Activated T-helper 17 cell treated with anti-CD3 and anti-CD28 coated beads, Interleukin-2, amount 50 U/mL, for 72 hours (primary cell): Measurements from ENCODE around the gene SSU72. TPM values are rescaled to one million over a fixed set of nuclear protein-coding genes. Genes with fewer than 3 reads are reported as not detected.

Experiments used
- ATAC-seq: fragments of 150-1000 bp; cut with Tn5 transposase; replicated peaks from 2 replicates; pipeline ENCODE4 v1.10.0; 2021; ENCODE audit warnings: mild to moderate bottlenecking, moderate library complexity
- H3K27ac Mint-ChIP-seq: one replicate; pipeline ENCODE4 v1.8.0; 2022; ENCODE audit warnings: mixed read lengths
- H3K27me3 Mint-ChIP-seq: one replicate; pipeline ENCODE4 v1.8.0; 2022; ENCODE audit warnings: mixed read lengths
- H3K36me3 Mint-ChIP-seq: one replicate; pipeline ENCODE4 v1.8.0; 2022; ENCODE audit warnings: low read depth, mild to moderate bottlenecking, mixed read lengths
- H3K4me1 Mint-ChIP-seq: one replicate; pipeline ENCODE4 v1.8.0; 2022; ENCODE audit warnings: mixed read lengths
- H3K4me3 Mint-ChIP-seq: one replicate; pipeline ENCODE4 v1.8.0; 2022; ENCODE audit warnings: mild to moderate bottlenecking, mixed read lengths
- H3K9me3 Mint-ChIP-seq: one replicate; pipeline ENCODE4 v1.8.0; 2022; ENCODE audit warnings: mixed read lengths
- total RNA-seq, 2 donors: library from RNA; stranded (reverse); gene quantifications; one replicate each; pipeline ENCODE4 v1.2.3, GENCODE V29; 2022

Gene SSU72
- total RNA-seq, 2 donors from 2014 or later, result 75.6 to 133 TPM

GRCh38 chr1:1550591-1551432 is 23.9 kb downstream of the SSU72 start:
- Mint-ChIP-seq H3K9me3 (no peaks in the 10 kb centered on the region), H3K27me3 (no peaks in the 10 kb centered on the region), H3K4me3 (no peak overlapping the region), H3K4me1 (no peaks in the 10 kb centered on the region), H3K36me3 (peaks cover 5% of the 10 kb centered on the region), H3K27ac (no peak overlapping the region)
- ATAC-seq, result no peak

- Mint-ChIP-seq H3K36me3 (peaks cover 5% of the 10 kb centered on the region), H3K27ac (no peak overlapping the region), H3K4me3 (no peak overlapping the region), H3K27me3 (no peaks in the 10 kb centered on the region), H3K9me3 (no peaks in the 10 kb centered on the region), H3K4me1 (no peaks in the 10 kb centered on the region)
- ATAC-seq, result no peak
Measured at GRCh38 chr1:1550087-1550486, 24.6 kb downstream of the SSU72 start.

GRCh38 chr1:1548591-1548990 is 26.1 kb downstream of the SSU72 start:
- no peak overlapping the region for H3K27ac Mint-ChIP-seq
- H3K4me3 Mint-ChIP-seq, result no peak overlapping the region
- H3K4me1 Mint-ChIP-seq, result no peaks in the 10 kb centered on the region
- no peaks in the 10 kb centered on the region for H3K27me3 Mint-ChIP-seq
- no peaks in the 10 kb centered on the region for H3K9me3 Mint-ChIP-seq
- peaks cover 5% of the 10 kb centered on the region for H3K36me3 Mint-ChIP-seq
- no peak for ATAC-seq

- H3K27me3 Mint-ChIP-seq, result no peaks in the 10 kb centered on the region
- no peaks in the 10 kb centered on the region for H3K9me3 Mint-ChIP-seq
- no peak overlapping the region for H3K27ac Mint-ChIP-seq
- ATAC-seq, result no peak
- H3K36me3 Mint-ChIP-seq, result peaks cover 15% of the 10 kb centered on the region
- no peaks in the 10 kb centered on the region for H3K4me1 Mint-ChIP-seq
- no peak overlapping the region for H3K4me3 Mint-ChIP-seq
Measured at GRCh38 chr1:1547476-1547875, 27.2 kb downstream of the SSU72 start.

- Mint-ChIP-seq H3K9me3 (no peaks in the 10 kb centered on the region), H3K4me1 (no peaks in the 10 kb centered on the region), H3K27ac (no peak overlapping the region), H3K27me3 (no peaks in the 10 kb centered on the region), H3K36me3 (peaks cover 17% of the 10 kb centered on the region), H3K4me3 (no peak overlapping the region)
- no peak for ATAC-seq
Measured at GRCh38 chr1:1547011-1547410, 27.7 kb downstream of the SSU72 start.

- H3K36me3 Mint-ChIP-seq, result peaks cover 25% of the 10 kb centered on the region
- no peak overlapping the region for H3K27ac Mint-ChIP-seq
- no peaks in the 10 kb centered on the region for H3K27me3 Mint-ChIP-seq
- no peak overlapping the region for H3K4me3 Mint-ChIP-seq
- H3K9me3 Mint-ChIP-seq, result no peaks in the 10 kb centered on the region
- no peak for ATAC-seq
- no peaks in the 10 kb centered on the region for H3K4me1 Mint-ChIP-seq
Measured at GRCh38 chr1:1545946-1546737, 28.5 kb downstream of the SSU72 start.

GRCh38 chr1:1544544-1544943 is 30.1 kb downstream of the SSU72 start:
- Mint-ChIP-seq H3K9me3 (no peaks in the 10 kb centered on the region), H3K4me3 (no peak overlapping the region), H3K4me1 (no peaks in the 10 kb centered on the region), H3K27me3 (no peaks in the 10 kb centered on the region), H3K36me3 (peaks cover 25% of the 10 kb centered on the region), H3K27ac (no peak overlapping the region)
- ATAC-seq, result no peak

GRCh38 chr1:1543706-1544099 is 31.0 kb downstream of the SSU72 start:
- H3K4me3 Mint-ChIP-seq, result no peak overlapping the region
- no peaks in the 10 kb centered on the region for H3K9me3 Mint-ChIP-seq
- no peaks in the 10 kb centered on the region for H3K4me1 Mint-ChIP-seq
- H3K27ac Mint-ChIP-seq, result no peak overlapping the region
- peaks cover 25% of the 10 kb centered on the region for H3K36me3 Mint-ChIP-seq
- H3K27me3 Mint-ChIP-seq, result no peaks in the 10 kb centered on the region
- ATAC-seq, result no peak

- Mint-ChIP-seq H3K9me3 (no peaks in the 10 kb centered on the region), H3K4me3 (no peak overlapping the region), H3K27me3 (no peaks in the 10 kb centered on the region), H3K27ac (no peak overlapping the region), H3K4me1 (no peaks in the 10 kb centered on the region), H3K36me3 (peaks cover 25% of the 10 kb centered on the region)
- no peak for ATAC-seq
Measured at GRCh38 chr1:1542766-1543705, 31.6 kb downstream of the SSU72 start.

- no peak for ATAC-seq
- Mint-ChIP-seq H3K27ac (no peak overlapping the region), H3K9me3 (no peaks in the 10 kb centered on the region), H3K27me3 (no peaks in the 10 kb centered on the region), H3K4me3 (peak overlapping the region; percentile 10), H3K4me1 (no peaks in the 10 kb centered on the region), H3K36me3 (peaks cover 20% of the 10 kb centered on the region)
Measured at GRCh38 chr1:1541956-1542765, 32.5 kb downstream of the SSU72 start.

- Mint-ChIP-seq H3K9me3 (no peaks in the 10 kb centered on the region), H3K36me3 (peaks cover 20% of the 10 kb centered on the region), H3K4me1 (no peaks in the 10 kb centered on the region), H3K4me3 (peak overlapping the region; percentile 10), H3K27me3 (no peaks in the 10 kb centered on the region), H3K27ac (no peak overlapping the region)
- no peak for ATAC-seq
Measured at GRCh38 chr1:1540818-1541628, 33.6 kb downstream of the SSU72 start.

- Mint-ChIP-seq H3K4me3 (peak within 1 kb of the TSS; percentile 10), H3K4me1 (no peaks in the 10 kb centered on the region), H3K27ac (no peak within 1 kb of the TSS), H3K36me3 (peaks cover 20% of the 10 kb centered on the region), H3K27me3 (no peaks in the 10 kb centered on the region), H3K9me3 (no peaks in the 10 kb centered on the region)
- ATAC-seq, result peak; percentile 43
Measured at GRCh38 chr1:1540090-1540817, 34.4 kb downstream of the SSU72 start, which contains the start of gene TMEM240. Gene TMEM240 (minus strand): TSS chr1:1540624. CDS start chr1:1540346, 278 bp downstream.
